HepG2 (cell line): Measurements from ENCODE around the gene FXN. TPM values are rescaled to one million over a fixed set of nuclear protein-coding genes. Genes with fewer than 3 reads are reported as not detected.

ENCODE experiments used
- ATAC-seq: fragments of 200-7000 bp; cut with Tn5 transposase; 3 replicates; pipeline ENCODE4 v1.9.1; 2020; ENCODE audit warnings: mild to moderate bottlenecking, moderate library complexity
- BruUV-seq: library from RNA; stranded (reverse); fragments of 400-500 nt; replicated peaks from 2 replicates; lab custom pipeline; 2021; lab: Mats Ljungman, UMichigan
- CTCF ChIA-PET: fragments of 300-600 bp; formaldehyde crosslinking; extraction: SDS; loops from one replicate; lab custom pipeline; 2021; ENCODE audit warnings: low total read pairs, inconsistent platforms, low intra/inter-chr PET ratio; lab: Yijun Ruan, JAX
- POLR2A ChIA-PET: fragments of 350-600 bp; sonication (Branson Sonifier 250); formaldehyde crosslinking; loops from one replicate; lab custom pipeline; 2020; ENCODE audit warnings: antibody characterized with exemption, inconsistent platforms; lab: Yijun Ruan, JAX
- DNase-seq: peaks from one replicate; pipeline ENCODE4 v3.0.0-alpha.2; 2015; ENCODE audit warnings: low spot score
- FAIRE-seq: peaks from 3 replicates; lab custom pipeline; 2011; peaks lifted over from hg19 to GRCh38; lab: Jason Lieb, UNC
- H2AFZ ChIP-seq: one replicate; pipeline ENCODE4 v1.6.1; 2011; ENCODE audit warnings: low read length, inconsistent platforms
- H3K27ac ChIP-seq: fragments of 300-600 bp; 3 replicates; pipeline ENCODE4 v1.8.0; 2011; ENCODE audit warnings: mixed run types, mild to moderate bottlenecking, mixed read lengths, low read length, inconsistent platforms; ENCODE audit not compliant: insufficient read depth; ENCODE audit errors: extremely low read length
- H3K27me3 ChIP-seq, 2 experiments: fragments of 200-600 bp in 1 of 2; 2 replicates in 1 of 2; 3 replicates in 1 of 2; pipeline versions ENCODE4 v1.6.0 to v1.8.0; 2011; ENCODE audit warnings: low read length in 2 of 2, mild to moderate bottlenecking in 2 of 2, moderate library complexity in 2 of 2, inconsistent platforms in 1 of 2; ENCODE audit not compliant: insufficient read depth in 2 of 2, control insufficient read depth in 1 of 2
- H3K36me3 ChIP-seq, 2 experiments: fragments of 200-600 bp in 1 of 2; replicated peaks in 1 of 2; 2 replicates in 1 of 2; 3 replicates in 1 of 2; pipeline versions ENCODE4 v1.5.1 to v1.8.0; 2011; ENCODE audit warnings: low read length in 2 of 2, inconsistent platforms in 1 of 2; ENCODE audit not compliant: insufficient read depth in 2 of 2, control insufficient read depth in 1 of 2
- H3K4me1 ChIP-seq: 2 replicates; pipeline ENCODE4 v1.5.1; 2012; ENCODE audit warnings: low read length, inconsistent platforms; ENCODE audit not compliant: insufficient read depth
- H3K4me2 ChIP-seq: 2 replicates; pipeline ENCODE4 v1.6.0; 2011; ENCODE audit warnings: low read depth, low read length, inconsistent platforms
- H3K4me3 ChIP-seq, 3 experiments: fragments of 200-600 bp in 1 of 3; sonication (generic), shearing (Covaris generic) in 1 of 3; replicated peaks in 1 of 3; 2 replicates each; pipeline ENCODE4 v1.5.1; 2011 to 2016; ENCODE audit warnings: low read length in 3 of 3, inconsistent platforms in 2 of 3, low read depth in 2 of 3, mild to moderate bottlenecking in 2 of 3, control low read depth in 1 of 3, mixed read lengths in 1 of 3; ENCODE audit not compliant: insufficient read depth in 1 of 3
- H3K79me2 ChIP-seq: one replicate; pipeline ENCODE4 v1.6.1; 2011; ENCODE audit warnings: low read length, inconsistent platforms; ENCODE audit not compliant: insufficient read depth
- H3K9ac ChIP-seq: 2 replicates; pipeline ENCODE4 v1.6.0; 2011; ENCODE audit warnings: mild to moderate bottlenecking, low read depth, low read length, inconsistent platforms; ENCODE audit not compliant: insufficient read depth
- H3K9me3 ChIP-seq: 2 replicates; pipeline ENCODE4 v1.5.1; 2012; ENCODE audit warnings: mild to moderate bottlenecking, low read length
- H4K20me1 ChIP-seq: 2 replicates; pipeline ENCODE4 v1.6.0; 2011; ENCODE audit warnings: inconsistent platforms, mild to moderate bottlenecking, low read length, moderate library complexity; ENCODE audit not compliant: insufficient read depth
- ARNT ChIP-seq: fragments of 450-650 bp; IDR thresholded peaks from 2 replicates; pipeline ENCODE4 v1.6.1; 2017
- ARNTL ChIP-seq: sonication (generic); formaldehyde crosslinking; IDR thresholded peaks from 2 replicates; pipeline ENCODE4 v1.4.0; 2020; ENCODE audit warnings: mild to moderate bottlenecking, missing genetic modification reagents
- CBX5 ChIP-seq: sonication (generic); formaldehyde crosslinking; IDR thresholded peaks from 2 replicates; pipeline ENCODE4 v1.4.0; 2020; ENCODE audit warnings: missing genetic modification reagents, borderline replicate concordance
- CCDC6 ChIP-seq: sonication (generic); formaldehyde crosslinking; IDR thresholded peaks from 2 replicates; pipeline ENCODE4 v1.8.1; 2022; ENCODE audit warnings: mild to moderate bottlenecking, missing genetic modification reagents, moderate library complexity
- FOXA1 ChIP-seq, 2 experiments: fragments of 450-650 bp in 1 of 2; sonication (generic) in 1 of 2; formaldehyde crosslinking in 1 of 2; IDR thresholded peaks; 2 replicates each; pipeline versions ENCODE4 v1.4.0 to v1.6.1; 2016 to 2020; ENCODE audit warnings: missing genetic modification reagents in 1 of 2
- HMGA1 ChIP-seq: sonication (generic); formaldehyde crosslinking; conservative IDR thresholded peaks from 2 replicates; pipeline ENCODE4 v1.4.0; 2020; ENCODE audit warnings: missing genetic modification reagents
- KDM1A ChIP-seq: IDR thresholded peaks from 2 replicates; pipeline ENCODE4 v1.6.1; 2016; ENCODE audit warnings: missing compliant biosample characterization
- KDM2A ChIP-seq: sonication (generic); formaldehyde crosslinking; IDR thresholded peaks from 2 replicates; pipeline ENCODE4 v1.4.0; 2020; ENCODE audit warnings: low read depth, missing genetic modification reagents, borderline replicate concordance
- MBNL3 ChIP-seq: fragments of 250-450 bp; sonication (Bioruptor Pico); conservative IDR thresholded peaks from 2 replicates; pipeline ENCODE4 v1.8.0; 2022; ENCODE audit warnings: mild to moderate bottlenecking, inconsistent platforms
- NFKB2 ChIP-seq: sonication (generic); formaldehyde crosslinking; IDR thresholded peaks from 2 replicates; pipeline ENCODE4 v1.4.0; 2020; ENCODE audit warnings: missing genetic modification reagents, borderline replicate concordance
- NKX3-1 ChIP-seq: sonication (generic); formaldehyde crosslinking; IDR thresholded peaks from 2 replicates; pipeline ENCODE4 v1.5.0; 2020; ENCODE audit warnings: missing genetic modification reagents
- POLR2AphosphoS2 ChIP-seq: IDR thresholded peaks from 2 replicates; pipeline ENCODE4 v1.6.1; 2011; ENCODE audit warnings: low read depth, low read length, improper control_type of control experiment
- SMAD3 ChIP-seq: sonication (generic); formaldehyde crosslinking; IDR thresholded peaks from 2 replicates; pipeline ENCODE4 v1.4.0; 2020; ENCODE audit warnings: missing genetic modification reagents
- SMARCC2 ChIP-seq: fragments of 450-650 bp; IDR thresholded peaks from 2 replicates; pipeline ENCODE4 v1.6.1; 2017; ENCODE audit warnings: antibody characterized with exemption, mild to moderate bottlenecking
- SPEN ChIP-seq: sonication (generic); formaldehyde crosslinking; IDR thresholded peaks from 2 replicates; pipeline ENCODE4 v1.5.1; 2020; ENCODE audit warnings: low read depth, mild to moderate bottlenecking, missing genetic modification reagents
- TBX2 ChIP-seq: sonication (generic); formaldehyde crosslinking; IDR thresholded peaks from 2 replicates; pipeline ENCODE4 v1.5.0; 2020; ENCODE audit warnings: missing genetic modification reagents, mild to moderate bottlenecking, borderline replicate concordance
- ZBTB21 ChIP-seq: sonication (generic); formaldehyde crosslinking; IDR thresholded peaks from 2 replicates; pipeline ENCODE4 v1.4.0; 2020; ENCODE audit warnings: missing genetic modification reagents
- ZNF24 ChIP-seq: fragments of 450-650 bp; IDR thresholded peaks from 2 replicates; pipeline ENCODE4 v1.6.1; 2017; ENCODE audit warnings: antibody characterized with exemption, mild to moderate bottlenecking
- ZNF605 ChIP-seq: sonication (generic); formaldehyde crosslinking; IDR thresholded peaks from 2 replicates; pipeline ENCODE4 v1.8.0; 2022; ENCODE audit warnings: mild to moderate bottlenecking, missing genetic modification reagents
- WGBS: methylation state at CpG from one replicate; pipeline ENCODE4 v1.1.6; 2017; ENCODE audit warnings: low lambda C conversion rate; 5-methylcytosine and 5-hydroxymethylcytosine counted together
- in situ Hi-C: cut with HindIII; loops from 2 replicates; pipeline ENCODE4 v1.10.0; 2017; ENCODE audit warnings: low pct_unique_long_range_greater_than_20kb; ENCODE audit not compliant: extremely low pct_ligation_motif_present
- intact Hi-C: fragments of 100-400 bp; cut with micrococcal nuclease; formaldehyde crosslinking; loops from one replicate; pipeline ENCODE4 v1.10.0; 2022; ENCODE audit not compliant: unreplicated experiment
- polyA plus RNA-seq, 8 experiments: library from polyadenylated mRNA; depleted of rRNA in 3 of 8; stranded (reverse) in 7 of 8; unstranded in 1 of 8; fragments of >200 nt; fragmentation: Illumina TruSeq in 4 of 8; extraction: Trizol in 4 of 8; gene quantifications; 2 replicates each; pipeline versions ENCODE4 v1.2.1 to v1.2.3, GENCODE V29; 2011 to 2016; ENCODE audit warnings: low read depth in 4 of 8, missing spikeins in 1 of 8, mixed read lengths in 1 of 8; ENCODE audit not compliant: insufficient read depth in 1 of 8
- total RNA-seq, 5 experiments: library from RNA; depleted of rRNA; stranded (reverse); fragments of >200 nt; fragmentation: Illumina TruSeq; extraction: Trizol; gene quantifications; 2 replicates each; pipeline ENCODE4 v1.2.3, GENCODE V29; 2016; ENCODE audit warnings: low read depth in 1 of 5

FXN gene
- total and polyA plus RNA-seq, 2 of the 13 experiments (the other 11 are each of a cell fraction or from before 2014, with no cell fraction given): 24.1 to 26.0 TPM

- ChIA-PET POLR2A (interaction anchor here (0.7 kb wide), 1 partner anchor 135 kb away, joined by 3 read pairs; no protein-coding TSS in a partner anchor), CTCF (interaction anchor here (3.5 kb wide), 1 partner anchor 137 kb away, joined by 29 read pairs; no protein-coding TSS in a partner anchor)
- Histone ChIP-seq H3K9ac (no peak overlapping the region), H2AFZ (no peak overlapping the region), H4K20me1 (no peaks in the 10 kb centered on the region), H3K4me2 (no peak overlapping the region), H3K36me3 (peaks cover 20 to 58% of the 10 kb centered on the region in 2 experiments), H3K27me3 (no peaks in the 10 kb centered on the region), H3K9me3 (no peaks in the 10 kb centered on the region), H3K4me1 (no peaks in the 10 kb centered on the region), H3K4me3 (no peak overlapping the region), H3K27ac (no peak overlapping the region), H3K79me2 (peaks cover 4% of the 10 kb centered on the region)
- no peak for TF ChIP-seq FOXA1 (IDR thresholded peaks at IDR 0.05)
- TF ChIP-seq FOXA1 (CRISPR knock-in tag; IDR thresholded peaks at IDR 0.05): no peak
- no peak for TF ChIP-seq KDM1A (CRISPR knock-in tag)
- no peak for TF ChIP-seq CBX5
- TF ChIP-seq TBX2 (CRISPR knock-in tag): no peak
- TF ChIP-seq SMARCC2: no peak
- TF ChIP-seq ZBTB21 (CRISPR knock-in tag): no peak
- no peak for TF ChIP-seq SPEN (CRISPR knock-in tag)
- no peak for TF ChIP-seq ARNT
- TF ChIP-seq POLR2AphosphoS2: no peak
- no peak for TF ChIP-seq MBNL3
- no peak for TF ChIP-seq NFKB2 (CRISPR knock-in tag)
- TF ChIP-seq CCDC6 (CRISPR knock-in tag): no peak
- TF ChIP-seq KDM2A (CRISPR knock-in tag): no peak
- no peak for TF ChIP-seq NKX3-1
- TF ChIP-seq SMAD3 (CRISPR knock-in tag): no peak
- TF ChIP-seq ZNF24: no peak
- no peak for TF ChIP-seq ARNTL (CRISPR knock-in tag)
- TF ChIP-seq HMGA1 (CRISPR knock-in tag): no peak
- no peak for TF ChIP-seq ZNF605
- BruUV-seq: no TSS peak
- intact Hi-C loops: no loop called here
- DNase-seq (no peak), ATAC-seq (no peak), FAIRE-seq (no peak)
- 100% methylated on average over 3 of the region's 4 CpGs for WGBS
- in situ Hi-C loops: loop anchor here (5.0 kb wide), 1 partner anchor 146 kb away; no protein-coding TSS in a partner anchor
These were observed 20.8 kb downstream of the FXN start for GRCh38 chr9:69056191-69056815.
